Neural progenitor cell (in vitro differentiated cells): ENCODE data around the gene KMT5C.

Experiments
- CTCF ChIP-seq: fragments of 200-600 bp; sonication (generic); IDR thresholded peaks from 2 replicates; pipeline ENCODE4 v1.5.1; 2017; ENCODE audit warnings: antibody characterized with exemption, mild to moderate bottlenecking
- EZH2 ChIP-seq: fragments of 200-600 bp; sonication (generic); IDR thresholded peaks from 2 replicates; pipeline ENCODE4 v1.6.1; 2017; ENCODE audit warnings: antibody characterized with exemption, mild to moderate bottlenecking, moderate library complexity

- TF ChIP-seq CTCF (no peak), EZH2 (no peak)
These were observed 48.2 kb downstream of the KMT5C start for GRCh38 chr19:55387736-55388497.
